ENCODE measurements around the gene PAN3.

The PAN3 gene

GRCh38 chr13:28337166-28338005 lies 199.0 kb downstream of the PAN3 start:
- Histone ChIP-seq H3K27ac (ENCODE audit: low read depth, low read length) (no peak overlapping the region), H2BK5ac (ENCODE audit: low read depth, low read length, poor library complexity) (no peak overlapping the region), H2BK120ac (ENCODE audit: insufficient read depth, low read length, poor library complexity) (no peak overlapping the region), H3K4me2 (ENCODE audit: low read length) (no peak overlapping the region), H3K4ac (ENCODE audit: low read depth, low read length) (no peak overlapping the region), H2AK5ac (ENCODE audit: low read length) (no peak overlapping the region), H3K14ac (ENCODE audit: low read length) (no peak overlapping the region), H4K12ac (ENCODE audit: low read depth, low read length) (no peak overlapping the region), H3K9ac (ENCODE audit: low read length) (no peak overlapping the region), H2BK12ac (ENCODE audit: low read length) (no peak overlapping the region), H3K36me3 (ENCODE audit: control insufficient read depth in 1 of 2, insufficient read depth in 2 of 2, low read length in 2 of 2) (no peaks in the 10 kb centered on the region), H3K79me1 (ENCODE audit: low read length) (no peaks in the 10 kb centered on the region), H2AFZ (ENCODE audit: insufficient read depth, low read length, poor library complexity) (no peak overlapping the region), H4K91ac (ENCODE audit: low read depth, low read length) (no peak overlapping the region), H3K27me3 (ENCODE audit: insufficient read depth, low read length) (no peaks in the 10 kb centered on the region), H3K79me2 (ENCODE audit: control insufficient read depth, insufficient read depth, low read length, poor library complexity) (no peaks in the 10 kb centered on the region), H3K9me3 (ENCODE audit: insufficient read depth, low read depth, low read length) (no peaks in the 10 kb centered on the region), H3K18ac (ENCODE audit: low read length) (no peak overlapping the region), H3K4me3 (ENCODE audit: low read depth, low read length) (no peak overlapping the region), H4K8ac (ENCODE audit: low read depth, low read length) (no peak overlapping the region), H3K23ac (ENCODE audit: low read length) (no peak overlapping the region), H3K4me1 (ENCODE audit: control insufficient read depth in 1 of 2, insufficient read depth in 2 of 2, low read length in 2 of 2) (peaks cover 9 to 16% of the 10 kb centered on the region in 2 experiments)
- DNase-seq = no peak
- no CpG with 5 or more reads among the region's 4 CpGs for WGBS (ENCODE audit: extremely low coverage, insufficient coverage, insufficient read length)

- H2BK5ac ChIP-seq (ENCODE audit: low read depth, low read length, poor library complexity) = no peak overlapping the region
- H2AFZ ChIP-seq (ENCODE audit: insufficient read depth, low read length, poor library complexity) = no peak overlapping the region
- H3K79me2 ChIP-seq (ENCODE audit: control insufficient read depth, insufficient read depth, low read length, poor library complexity) = no peaks in the 10 kb centered on the region
- H3K4me1 ChIP-seq (ENCODE audit: control insufficient read depth in 1 of 2, insufficient read depth in 2 of 2, low read length in 2 of 2) = peaks cover 9 to 16% of the 10 kb centered on the region in 2 experiments
- DNase-seq = no peak
- no peak overlapping the region for H3K4me2 ChIP-seq (ENCODE audit: low read length)
- no peak overlapping the region for H3K27ac ChIP-seq (ENCODE audit: low read depth, low read length)
- no peaks in the 10 kb centered on the region for H3K9me3 ChIP-seq (ENCODE audit: insufficient read depth, low read depth, low read length)
- no peaks in the 10 kb centered on the region for H3K27me3 ChIP-seq (ENCODE audit: insufficient read depth, low read length)
- no peak overlapping the region for H2AK5ac ChIP-seq (ENCODE audit: low read length)
- no CpG with 5 or more reads among the region's 4 CpGs for WGBS (ENCODE audit: extremely low coverage, insufficient coverage, insufficient read length)
- H3K4me3 ChIP-seq (ENCODE audit: low read depth, low read length) = no peak overlapping the region
- no peaks in the 10 kb centered on the region for H3K36me3 ChIP-seq (ENCODE audit: control insufficient read depth in 1 of 2, insufficient read depth in 2 of 2, low read length in 2 of 2)
- no peak overlapping the region for H3K4ac ChIP-seq (ENCODE audit: low read depth, low read length)
- H2BK12ac ChIP-seq (ENCODE audit: low read length) = peak overlapping the region; percentile 19
- no peak overlapping the region for H3K9ac ChIP-seq (ENCODE audit: low read length)
- H4K8ac ChIP-seq (ENCODE audit: low read depth, low read length) = no peak overlapping the region
- H3K23ac ChIP-seq (ENCODE audit: low read length) = no peak overlapping the region
- H2BK120ac ChIP-seq (ENCODE audit: insufficient read depth, low read length, poor library complexity) = no peak overlapping the region
- no peak overlapping the region for H3K14ac ChIP-seq (ENCODE audit: low read length)
- no peak overlapping the region for H4K12ac ChIP-seq (ENCODE audit: low read depth, low read length)
- H4K91ac ChIP-seq (ENCODE audit: low read depth, low read length) = no peak overlapping the region
- H3K79me1 ChIP-seq (ENCODE audit: low read length) = no peaks in the 10 kb centered on the region
- H3K18ac ChIP-seq (ENCODE audit: low read length) = no peak overlapping the region
Observed at GRCh38 chr13:28338006-28338574, 199.7 kb downstream of the PAN3 start.

GRCh38 chr13:28338742-28339141 lies 200.4 kb downstream of the PAN3 start:
- no peak overlapping the region for H2BK120ac ChIP-seq (ENCODE audit: insufficient read depth, low read length, poor library complexity)
- no peaks in the 10 kb centered on the region for H3K79me1 ChIP-seq (ENCODE audit: low read length)
- no peak overlapping the region for H2AFZ ChIP-seq (ENCODE audit: insufficient read depth, low read length, poor library complexity)
- no peak overlapping the region for H3K4me2 ChIP-seq (ENCODE audit: low read length)
- DNase-seq = no peak
- H4K91ac ChIP-seq (ENCODE audit: low read depth, low read length) = no peak overlapping the region
- H3K14ac ChIP-seq (ENCODE audit: low read length) = no peak overlapping the region
- no peak overlapping the region for H2BK12ac ChIP-seq (ENCODE audit: low read length)
- H2BK5ac ChIP-seq (ENCODE audit: low read depth, low read length, poor library complexity) = no peak overlapping the region
- H3K4ac ChIP-seq (ENCODE audit: low read depth, low read length) = no peak overlapping the region
- H3K27me3 ChIP-seq (ENCODE audit: insufficient read depth, low read length) = no peaks in the 10 kb centered on the region
- H3K27ac ChIP-seq (ENCODE audit: low read depth, low read length) = no peak overlapping the region
- no peak overlapping the region for H2AK5ac ChIP-seq (ENCODE audit: low read length)
- H3K79me2 ChIP-seq (ENCODE audit: control insufficient read depth, insufficient read depth, low read length, poor library complexity) = no peaks in the 10 kb centered on the region
- WGBS (ENCODE audit: extremely low coverage, insufficient coverage, insufficient read length) = no CpG with 5 or more reads among the region's 6 CpGs
- H3K23ac ChIP-seq (ENCODE audit: low read length) = no peak overlapping the region
- no peak overlapping the region for H4K12ac ChIP-seq (ENCODE audit: low read depth, low read length)
- H3K18ac ChIP-seq (ENCODE audit: low read length) = no peak overlapping the region
- peaks cover 9 to 16% of the 10 kb centered on the region in 2 experiments for H3K4me1 ChIP-seq (ENCODE audit: control insufficient read depth in 1 of 2, insufficient read depth in 2 of 2, low read length in 2 of 2)
- no peaks in the 10 kb centered on the region for H3K36me3 ChIP-seq (ENCODE audit: control insufficient read depth in 1 of 2, insufficient read depth in 2 of 2, low read length in 2 of 2)
- H3K4me3 ChIP-seq (ENCODE audit: low read depth, low read length) = no peak overlapping the region
- no peak overlapping the region for H4K8ac ChIP-seq (ENCODE audit: low read depth, low read length)
- no peaks in the 10 kb centered on the region for H3K9me3 ChIP-seq (ENCODE audit: insufficient read depth, low read depth, low read length)
- H3K9ac ChIP-seq (ENCODE audit: low read length) = no peak overlapping the region

GRCh38 chr13:28339419-28339818 lies 201.1 kb downstream of the PAN3 start:
- H3K27me3 ChIP-seq (ENCODE audit: insufficient read depth, low read length) = no peaks in the 10 kb centered on the region
- no peak overlapping the region for H3K27ac ChIP-seq (ENCODE audit: low read depth, low read length)
- H3K4me3 ChIP-seq (ENCODE audit: low read depth, low read length) = no peak overlapping the region
- H4K91ac ChIP-seq (ENCODE audit: low read depth, low read length) = no peak overlapping the region
- H3K4me1 ChIP-seq (ENCODE audit: control insufficient read depth in 1 of 2, insufficient read depth in 2 of 2, low read length in 2 of 2) = peaks cover 9 to 21% of the 10 kb centered on the region in 2 experiments
- no peaks in the 10 kb centered on the region for H3K36me3 ChIP-seq (ENCODE audit: control insufficient read depth in 1 of 2, insufficient read depth in 2 of 2, low read length in 2 of 2)
- H3K79me2 ChIP-seq (ENCODE audit: control insufficient read depth, insufficient read depth, low read length, poor library complexity) = no peaks in the 10 kb centered on the region
- H2AK5ac ChIP-seq (ENCODE audit: low read length) = no peak overlapping the region
- H4K12ac ChIP-seq (ENCODE audit: low read depth, low read length) = no peak overlapping the region
- H3K4me2 ChIP-seq (ENCODE audit: low read length) = no peak overlapping the region
- H3K9me3 ChIP-seq (ENCODE audit: insufficient read depth, low read depth, low read length) = no peaks in the 10 kb centered on the region
- no peak overlapping the region for H3K4ac ChIP-seq (ENCODE audit: low read depth, low read length)
- H3K79me1 ChIP-seq (ENCODE audit: low read length) = no peaks in the 10 kb centered on the region
- H2BK120ac ChIP-seq (ENCODE audit: insufficient read depth, low read length, poor library complexity) = no peak overlapping the region
- H3K9ac ChIP-seq (ENCODE audit: low read length) = no peak overlapping the region
- no peak overlapping the region for H4K8ac ChIP-seq (ENCODE audit: low read depth, low read length)
- no peak overlapping the region for H3K23ac ChIP-seq (ENCODE audit: low read length)
- no peak overlapping the region for H2AFZ ChIP-seq (ENCODE audit: insufficient read depth, low read length, poor library complexity)
- DNase-seq = no peak
- no peak overlapping the region for H3K14ac ChIP-seq (ENCODE audit: low read length)
- H3K18ac ChIP-seq (ENCODE audit: low read length) = no peak overlapping the region
- no peak overlapping the region for H2BK5ac ChIP-seq (ENCODE audit: low read depth, low read length, poor library complexity)
- 100% methylated on average over 1 of the region's 2 CpGs for WGBS (ENCODE audit: extremely low coverage, insufficient coverage, insufficient read length)
- H2BK12ac ChIP-seq (ENCODE audit: low read length) = no peak overlapping the region

All from trophoblast cell (in vitro differentiated cells and primary cell).